KG1 (cell line): ENCODE measurements around the gene ALDH3B2.
A peak's percentile ranks its signal among the peaks of the same experiment; 100 is the strongest.
"Not testable (repeated sequence)": the region's sequence is repeated elsewhere in the genome, so short reads cannot be mapped to it uniquely, and the experiment has no call there.

Experiments
- DNase-seq: peaks from one replicate; lab custom pipeline; 2025; lab: John Stamatoyannopoulos, UW

Gene ALDH3B2

DNA sequence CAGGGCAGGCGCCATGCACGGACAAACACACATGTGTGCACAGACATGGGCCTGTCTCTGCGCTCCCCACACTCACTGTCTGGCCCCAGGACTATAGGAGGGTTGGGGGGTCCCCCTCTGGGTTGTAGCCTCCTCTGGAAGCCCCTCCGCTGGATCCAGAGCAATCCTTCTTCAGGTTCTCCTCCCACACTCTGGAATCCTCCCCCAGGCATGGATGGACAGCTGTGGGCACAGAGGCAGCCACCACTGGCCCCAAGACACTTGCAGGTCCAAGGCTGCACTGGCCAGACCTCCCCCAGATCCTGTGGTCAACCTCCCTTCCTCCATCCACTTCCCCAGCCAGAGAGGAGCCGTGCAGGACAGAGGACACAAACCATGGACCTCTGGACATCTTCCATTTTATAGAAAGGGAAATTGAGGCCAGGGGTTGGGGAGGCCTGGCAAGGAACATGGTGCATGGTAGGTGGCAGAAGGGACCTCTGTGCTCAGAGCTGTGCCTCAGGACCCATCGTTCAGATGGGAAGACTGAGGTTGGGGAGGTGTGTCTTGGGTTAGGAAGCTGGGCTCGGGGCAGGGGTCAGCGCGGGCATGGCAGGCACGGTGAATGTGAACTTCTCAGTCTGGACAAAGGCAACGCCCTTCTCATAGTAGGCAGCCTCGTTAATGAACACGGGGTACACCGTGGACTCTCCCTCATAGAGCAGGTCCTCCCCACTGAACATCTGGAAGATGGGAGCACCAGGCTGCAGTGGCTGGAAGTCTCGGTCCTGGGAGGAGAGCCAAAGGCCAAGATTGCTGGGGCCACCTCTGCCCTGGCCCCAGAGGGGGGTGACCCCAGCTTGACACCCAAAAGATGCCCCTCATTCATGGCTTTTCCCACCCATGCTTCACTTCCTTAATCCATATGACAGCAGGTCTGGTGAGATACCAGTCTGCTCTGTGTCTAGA is 32.0 kb downstream of the ALDH3B2 start:
- no peak for DNase-seq

DNA sequence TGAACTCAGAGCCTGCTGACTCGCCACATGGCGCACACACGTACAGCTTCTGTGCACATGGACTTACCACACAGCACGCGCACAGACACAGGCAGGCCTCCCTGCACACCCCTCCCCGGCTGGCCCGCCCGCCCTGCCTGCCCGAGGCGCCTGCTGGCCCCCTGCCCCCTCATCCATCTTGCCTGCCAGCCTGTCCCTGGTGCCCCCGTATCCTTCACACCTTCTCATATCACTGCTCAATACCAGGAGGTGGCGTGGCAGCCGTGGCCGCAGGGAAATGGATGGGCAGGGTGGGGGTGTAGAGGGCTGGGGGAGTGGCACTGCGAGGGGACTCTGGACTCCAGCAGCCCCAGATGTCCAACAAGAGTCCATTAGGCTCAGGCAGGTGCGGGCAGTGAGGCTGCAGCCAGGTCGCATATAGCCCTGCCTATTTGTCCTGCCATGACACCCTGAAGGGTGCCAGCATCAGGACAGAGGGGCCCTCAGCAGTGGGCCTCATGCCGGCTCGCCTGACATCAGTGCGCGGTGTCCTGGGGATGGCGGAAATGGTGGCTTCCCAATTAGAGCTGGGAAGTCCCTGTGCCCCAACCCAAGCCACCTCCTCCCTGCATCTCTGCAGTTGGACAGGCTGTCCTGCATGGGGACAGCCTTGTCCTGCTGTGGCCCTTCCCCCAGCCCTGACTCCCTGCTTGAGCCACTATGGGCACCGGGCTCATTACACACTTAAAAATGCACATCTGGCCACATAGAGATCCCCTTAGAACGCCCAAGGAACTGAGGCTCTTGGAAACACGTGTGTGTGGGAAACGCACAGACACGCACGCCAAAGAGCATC is 32.9 kb downstream of the ALDH3B2 start:
- DNase-seq = no peak

GRCh38 chr11:67640758-67641337 is 33.6 kb downstream of the ALDH3B2 start:
- no peak for DNase-seq

GRCh38 chr11:67640021-67640757 is 34.2 kb downstream of the ALDH3B2 start:
- no peak for DNase-seq

- DNase-seq = no peak
Measured at GRCh38 chr11:67639438-67639859, 35.0 kb downstream of the ALDH3B2 start, which contains the start of gene TBX10. Gene TBX10, minus strand, starts transcription at chr11:67639763. Its CDS starts 291 bp downstream, at chr11:67639472.

GRCh38 chr11:67638535-67639437 is 35.6 kb downstream of the ALDH3B2 start:
- DNase-seq = no peak

DNA sequence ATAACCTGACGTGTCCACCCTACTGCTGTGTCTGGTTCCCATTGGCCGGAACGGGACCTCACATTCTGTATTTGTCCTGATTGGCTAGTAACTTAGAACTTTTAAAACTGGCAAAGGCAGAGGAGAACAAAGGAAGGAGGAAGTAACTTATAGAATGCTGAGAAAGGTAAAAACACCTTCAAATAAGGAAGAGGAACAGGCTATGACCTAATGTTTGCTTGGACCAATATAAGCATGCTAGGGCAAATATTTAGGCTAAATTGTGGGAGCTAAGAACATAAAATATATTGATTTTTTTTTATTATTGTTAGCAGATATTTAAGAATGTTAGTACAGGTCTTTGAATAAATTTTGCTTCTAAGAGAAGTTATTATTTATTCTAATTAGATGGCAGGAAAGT is 37.0 kb downstream of the ALDH3B2 start:
- DNase-seq = not testable (repeated sequence)

DNA sequence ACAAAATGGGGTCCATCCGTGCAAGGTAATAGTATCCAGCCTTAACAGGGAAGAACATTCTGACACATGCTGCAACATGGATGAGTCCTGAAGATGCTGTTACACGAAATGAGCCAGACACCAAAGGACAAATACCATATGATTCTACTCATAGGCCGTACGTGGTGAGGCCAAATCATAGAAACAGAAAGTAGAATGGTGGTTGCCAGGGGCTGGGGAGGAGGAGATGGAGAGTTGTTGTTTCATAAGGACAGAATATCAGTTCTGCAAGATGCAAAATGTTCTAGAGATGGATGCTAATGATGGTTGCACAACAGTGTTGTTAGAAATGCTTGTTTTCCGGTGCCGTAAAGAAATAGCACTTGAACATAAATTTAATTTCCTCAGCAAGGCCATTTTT is 37.5 kb downstream of the ALDH3B2 start:
- DNase-seq = no peak

DNA sequence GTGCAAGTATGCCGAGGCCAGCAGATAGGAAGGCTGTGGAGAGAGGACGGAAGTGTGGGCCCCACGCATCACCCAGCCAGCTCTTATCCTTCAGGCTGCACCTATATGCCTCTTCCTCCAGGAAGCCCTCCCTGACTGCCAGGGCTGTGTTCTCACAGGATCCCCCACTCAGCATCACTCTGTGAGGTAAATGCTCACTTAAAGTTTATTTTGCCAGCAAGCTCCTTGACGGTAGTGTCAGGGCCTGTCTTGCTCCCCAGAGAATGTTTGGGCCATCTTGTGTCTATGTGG is 39.2 kb downstream of the ALDH3B2 start:
- no peak for DNase-seq

DNA sequence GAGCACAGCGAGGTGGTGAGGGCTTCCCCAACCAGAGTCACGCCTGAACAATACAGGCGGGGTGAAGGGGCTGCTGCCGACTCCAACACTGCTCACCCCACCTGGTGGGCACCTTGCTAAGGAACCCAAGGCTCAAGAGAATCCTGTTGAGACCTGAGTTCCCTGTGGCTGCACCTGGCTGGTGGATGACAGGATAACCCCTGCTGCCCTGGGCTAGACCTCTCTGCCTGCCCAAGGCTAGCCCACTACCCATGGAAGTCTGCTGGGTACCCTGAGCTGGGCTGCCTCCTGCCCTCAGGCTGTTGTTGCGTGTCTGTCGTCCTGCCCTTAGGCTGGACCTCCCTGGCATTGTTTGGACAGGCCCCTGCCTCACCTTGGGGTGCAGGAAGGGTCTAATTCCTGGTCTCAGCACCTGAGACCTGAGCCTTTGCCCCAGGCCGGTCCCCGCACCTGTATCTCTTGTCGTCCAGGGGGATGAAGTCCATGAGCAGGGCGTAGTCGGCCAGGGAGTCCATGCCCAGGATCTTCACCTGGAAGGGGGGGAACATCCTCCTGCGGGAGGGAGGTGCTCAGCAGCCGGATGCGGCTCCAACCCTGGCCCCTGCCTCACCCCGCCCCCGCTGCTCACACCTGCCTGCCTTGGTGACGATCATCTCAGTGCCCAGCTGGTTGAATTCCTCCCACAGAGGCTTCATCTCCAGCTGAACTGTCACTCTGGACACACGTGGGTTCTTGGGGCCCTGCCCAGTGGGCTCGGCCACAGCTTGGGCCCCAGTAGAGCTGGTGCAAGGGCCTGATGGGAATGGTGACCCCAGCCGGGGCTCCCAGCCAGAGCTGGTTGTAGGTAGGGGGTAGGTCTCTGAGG is 39.8 kb downstream of the ALDH3B2 start:
- no peak for DNase-seq

DNA sequence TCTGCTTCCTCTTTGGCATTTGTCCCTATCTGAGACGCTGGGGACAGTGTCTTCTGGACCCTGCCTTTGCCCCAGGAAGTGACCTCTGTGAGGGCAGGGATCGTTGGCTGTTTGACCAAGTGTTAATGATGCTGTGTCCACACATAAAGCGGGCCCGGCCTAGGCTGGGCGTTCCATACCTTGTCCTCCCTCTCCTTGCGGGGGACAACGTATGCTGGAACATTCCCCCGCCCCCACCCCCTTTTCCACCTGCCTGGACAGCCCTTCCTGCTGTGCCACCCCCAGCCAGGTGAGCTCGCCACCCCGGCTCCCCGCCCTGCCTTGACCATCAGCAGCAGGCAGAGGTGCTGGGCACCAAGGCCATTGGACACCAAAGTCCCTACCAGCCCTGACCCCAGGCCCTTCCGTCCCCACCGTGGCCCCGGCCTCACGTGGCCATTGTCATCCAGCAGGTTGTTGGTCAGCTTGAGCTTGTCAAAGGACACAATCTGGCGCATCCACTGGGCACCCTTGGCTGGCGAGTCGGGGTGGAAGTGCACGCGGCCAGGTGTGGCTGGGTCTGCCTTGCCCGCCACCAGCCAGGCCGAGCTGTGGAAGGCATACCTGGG is 40.6 kb downstream of the ALDH3B2 start:
- DNase-seq = no peak

DNA sequence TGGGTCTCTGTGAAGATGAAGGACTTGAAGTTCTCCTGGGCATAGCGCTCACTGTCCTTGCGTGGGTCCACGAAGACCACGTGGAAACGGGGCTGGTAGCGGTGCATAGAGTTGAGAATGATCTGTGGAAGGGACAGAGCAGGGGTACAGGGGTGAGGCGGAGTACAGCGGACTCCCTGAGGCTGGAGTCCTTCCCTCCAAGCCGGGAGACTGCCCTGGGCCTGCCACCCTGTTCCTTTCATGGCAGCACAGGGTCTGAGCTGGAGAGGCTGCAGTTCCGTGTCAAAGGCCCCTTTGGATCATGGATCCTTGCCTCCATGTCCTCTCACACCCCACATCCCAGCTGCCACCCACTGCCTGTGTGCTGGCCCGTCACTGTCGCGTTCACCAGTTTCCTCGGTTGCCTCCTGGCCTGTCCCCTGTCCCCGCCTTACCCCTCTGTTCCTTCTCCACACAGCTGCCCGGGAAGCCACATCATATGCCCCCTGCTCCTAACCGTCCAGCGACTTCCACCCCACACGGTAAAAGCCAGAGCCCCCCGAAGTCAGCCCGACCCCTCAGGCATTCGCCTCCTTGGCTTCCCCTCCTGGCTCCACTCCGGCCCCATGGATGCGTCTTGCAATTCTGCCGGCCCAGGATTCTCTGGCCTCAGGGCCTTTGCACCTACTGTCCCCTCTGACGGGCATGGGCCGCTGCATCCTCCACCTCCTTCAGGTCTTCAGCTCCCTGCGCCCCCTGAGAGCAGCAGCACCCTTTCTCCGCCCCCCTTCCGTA is 41.3 kb downstream of the ALDH3B2 start:
- no peak for DNase-seq

DNA sequence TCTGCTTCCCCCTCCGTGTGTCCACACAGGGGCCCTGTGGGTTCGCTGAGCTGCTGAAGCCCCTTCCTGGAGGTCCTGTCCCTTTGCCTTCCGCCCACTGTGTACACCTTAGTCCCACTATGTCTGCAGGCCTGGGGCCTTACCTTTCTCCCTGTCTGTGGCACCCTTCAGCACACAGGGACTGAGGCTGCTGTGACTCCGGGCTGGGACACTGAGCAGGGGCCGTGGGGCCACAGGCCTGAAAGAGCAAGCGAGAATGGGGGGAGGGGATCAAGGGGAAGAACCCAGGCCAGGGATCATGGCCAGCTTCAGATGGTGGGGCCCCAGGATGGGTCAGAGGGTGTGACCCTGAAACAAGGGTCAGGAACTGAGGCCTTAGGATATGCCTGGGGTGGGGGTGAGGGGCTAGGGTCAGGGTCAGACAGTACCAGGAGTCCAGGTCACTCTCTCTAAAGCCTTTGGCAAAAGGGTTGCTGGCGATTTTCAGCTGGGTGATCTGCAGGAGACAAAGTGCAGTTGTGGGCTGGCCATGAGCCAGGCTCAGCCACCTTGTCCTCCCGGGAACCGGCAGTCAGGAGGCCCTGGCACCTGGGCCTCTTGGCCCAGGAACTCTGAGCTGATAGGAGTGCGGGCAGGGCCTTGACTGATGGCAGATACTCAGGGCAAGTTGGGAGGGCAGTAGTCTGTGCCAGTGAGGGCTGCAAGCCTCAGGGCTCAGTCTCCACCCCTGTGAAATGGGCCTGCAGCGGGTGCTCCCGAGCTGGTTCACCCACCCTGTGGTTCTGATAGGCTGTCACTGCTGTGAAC is 42.0 kb downstream of the ALDH3B2 start:
- DNase-seq = no peak

DNA sequence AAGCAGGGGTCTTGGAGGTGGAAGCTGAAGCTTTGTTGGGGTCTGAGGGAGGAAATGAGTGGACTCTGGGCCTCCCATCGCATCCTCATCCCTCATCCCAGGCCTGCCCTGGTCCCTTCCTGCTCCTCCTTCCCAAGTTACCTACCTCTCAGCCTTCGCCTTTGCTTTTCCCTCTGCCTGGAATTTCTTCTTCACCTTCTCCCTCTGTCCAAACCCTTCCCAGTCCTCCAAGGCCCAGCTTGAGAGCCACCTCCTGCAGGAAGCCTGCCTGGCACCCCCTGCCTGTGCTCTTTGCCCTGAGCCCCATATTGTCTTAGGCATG is 42.6 kb downstream of the ALDH3B2 start:
- no peak for DNase-seq

DNA sequence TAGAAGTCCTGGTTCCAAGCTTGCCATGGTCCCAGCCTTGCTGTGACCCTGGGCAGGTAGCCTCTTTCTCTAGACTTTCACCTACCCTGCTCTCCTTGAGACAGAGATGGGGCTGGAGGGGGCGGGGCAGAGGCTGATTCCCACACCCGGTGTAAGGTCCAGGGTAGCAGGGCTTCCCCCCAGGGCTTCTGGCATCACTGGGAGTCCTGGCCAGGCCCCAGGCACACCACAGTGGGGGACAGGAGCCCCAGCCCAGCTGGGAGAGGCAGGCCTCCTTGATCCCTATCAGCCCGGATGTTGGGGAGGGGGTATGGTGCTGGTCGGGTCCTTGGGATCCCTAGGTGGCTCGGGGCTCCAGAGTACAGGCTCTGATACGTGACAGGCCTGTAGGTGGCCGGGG is 43.0 kb downstream of the ALDH3B2 start:
- DNase-seq = no peak

DNA sequence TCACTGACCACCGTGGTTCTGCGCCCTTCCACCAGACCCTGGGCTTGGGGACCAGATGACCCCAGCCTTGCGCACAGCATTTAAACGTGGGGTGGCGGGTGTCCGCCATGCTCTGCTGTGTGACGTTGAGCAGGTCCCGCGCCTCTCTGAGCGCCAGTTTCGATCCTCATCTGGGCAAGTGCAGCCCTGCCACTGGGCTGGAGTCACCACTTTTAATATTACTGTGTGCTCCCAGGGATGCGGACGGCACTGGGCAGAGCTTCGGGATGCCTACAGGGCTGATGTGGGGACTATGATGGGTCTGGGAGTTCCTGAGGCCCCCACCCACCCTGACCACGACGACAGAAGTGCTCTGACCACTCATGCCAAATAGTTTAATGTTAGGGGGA is 43.5 kb downstream of the ALDH3B2 start:
- DNase-seq = no peak

- DNase-seq = peak; percentile 98
Measured at GRCh38 chr11:67630228-67630942, 44.0 kb downstream of the ALDH3B2 start.
